IMR-90 (cell line): ENCODE data around the gene CREB5. TPM values are rescaled to one million over a fixed set of nuclear protein-coding genes. Genes with fewer than 3 reads are reported as not detected.

Source experiments
- ATAC-seq: fragments of 200-7000 bp; cut with Tn5 transposase; 2 replicates; pipeline ENCODE4 v1.9.1; 2020; ENCODE audit warnings: low read depth, mild to moderate bottlenecking, moderate library complexity
- BruUV-seq: library from RNA; stranded (reverse); fragments of 400-500 nt; replicated peaks from 2 replicates; lab custom pipeline; 2021; lab: Mats Ljungman, UMichigan
- CTCF ChIA-PET: fragments of 300-600 bp; formaldehyde crosslinking; extraction: SDS; loops from one replicate; lab custom pipeline; 2021; ENCODE audit warnings: antibody characterized with exemption; lab: Yijun Ruan, JAX
- POLR2A ChIA-PET: fragments of 300-600 bp; sonication (Branson Sonifier 250); formaldehyde crosslinking; loops from one replicate; lab custom pipeline; 2022; ENCODE audit warnings: antibody characterized with exemption; ENCODE audit not compliant: unreplicated experiment; lab: Charles Lee
- DNase-seq: peaks from one replicate; pipeline ENCODE4 v3.0.0; 2013
- H2AFZ ChIP-seq: replicated peaks from 2 replicates; pipeline ENCODE3; 2013; ENCODE audit warnings: low read length, mild to moderate bottlenecking; ENCODE audit not compliant: poor library complexity
- H2AK5ac ChIP-seq: 2 replicates; pipeline ENCODE4 v1.6.1; 2013; ENCODE audit warnings: low read depth, low read length, inconsistent platforms
- H2AK9ac ChIP-seq: replicated peaks from 2 replicates; pipeline ENCODE3; 2013; ENCODE audit warnings: mild to moderate bottlenecking, low read depth, low read length, moderate library complexity; ENCODE audit not compliant: poor library complexity
- H2BK120ac ChIP-seq: 2 replicates; pipeline ENCODE4 v1.6.1; 2013; ENCODE audit warnings: low read depth, low read length, inconsistent platforms
- H2BK15ac ChIP-seq: 3 replicates; pipeline ENCODE4 v1.6.1; 2013; ENCODE audit warnings: low read depth, low read length, inconsistent platforms
- H2BK20ac ChIP-seq: 2 replicates; pipeline ENCODE4 v1.6.1; 2013; ENCODE audit warnings: low read depth, mild to moderate bottlenecking, inconsistent platforms, low read length, moderate library complexity
- H2BK5ac ChIP-seq: 2 replicates; pipeline ENCODE4 v1.6.1; 2013; ENCODE audit warnings: mild to moderate bottlenecking, low read depth, low read length, inconsistent platforms; ENCODE audit not compliant: poor library complexity, severe bottlenecking
- H3K14ac ChIP-seq: replicated peaks from 2 replicates; pipeline ENCODE4 v1.6.1; 2013; ENCODE audit warnings: low read depth, low read length, inconsistent platforms
- H3K18ac ChIP-seq: 2 replicates; pipeline ENCODE4 v1.6.1; 2013; ENCODE audit warnings: low read depth, low read length, control low read depth
- H3K23ac ChIP-seq: 2 replicates; pipeline ENCODE4 v1.6.1; 2013; ENCODE audit warnings: low read depth, low read length, inconsistent platforms
- H3K27ac ChIP-seq: 2 replicates; pipeline ENCODE4 v1.5.1; 2013; ENCODE audit warnings: mild to moderate bottlenecking, control low read depth, low read length; ENCODE audit not compliant: insufficient read depth
- H3K27me3 ChIP-seq: 2 replicates; pipeline ENCODE4 v1.6.1; 2013; ENCODE audit warnings: low read length; ENCODE audit not compliant: control insufficient read depth, insufficient read depth
- H3K36me3 ChIP-seq: 2 replicates; pipeline ENCODE4 v1.6.1; 2013; ENCODE audit warnings: low read length, mixed read lengths; ENCODE audit not compliant: control insufficient read depth, insufficient read depth
- H3K4ac ChIP-seq: 2 replicates; pipeline ENCODE4 v1.6.1; 2013; ENCODE audit warnings: low read depth, low read length, inconsistent platforms
- H3K4me1 ChIP-seq: 2 replicates; pipeline ENCODE4 v1.6.1; 2013; ENCODE audit warnings: low read length, mixed read lengths; ENCODE audit not compliant: control insufficient read depth, insufficient read depth
- H3K4me2 ChIP-seq: 2 replicates; pipeline ENCODE4 v1.6.1; 2013; ENCODE audit warnings: low read depth, mild to moderate bottlenecking, control low read depth, low read length, moderate library complexity
- H3K4me3 ChIP-seq: 2 replicates; pipeline ENCODE4 v1.5.1; 2013; ENCODE audit warnings: low read depth, mild to moderate bottlenecking, control low read depth, low read length, moderate library complexity; ENCODE audit not compliant: insufficient read depth
- H3K56ac ChIP-seq: 2 replicates; pipeline ENCODE4 v1.6.1; 2013; ENCODE audit warnings: low read length, inconsistent platforms; ENCODE audit not compliant: insufficient read depth; ENCODE audit errors: extremely low read depth
- H3K79me1 ChIP-seq, 2 experiments: 2 replicates each; pipeline ENCODE4 v1.6.1; 2013; ENCODE audit warnings: low read length in 2 of 2, inconsistent platforms in 1 of 2, low read depth in 1 of 2
- H3K9ac ChIP-seq: 2 replicates; pipeline ENCODE4 v1.6.1; 2013; ENCODE audit warnings: low read depth, low read length, control low read depth
- H3K9me1 ChIP-seq: 2 replicates; pipeline ENCODE4 v1.6.1; 2013; ENCODE audit warnings: low read length, inconsistent platforms; ENCODE audit not compliant: insufficient read depth
- H3K9me3 ChIP-seq: 2 replicates; pipeline ENCODE4 v1.6.1; 2013; ENCODE audit warnings: low read length; ENCODE audit not compliant: control insufficient read depth, insufficient read depth
- H4K20me1 ChIP-seq: 2 replicates; pipeline ENCODE4 v1.6.1; 2013; ENCODE audit warnings: low read length, inconsistent platforms; ENCODE audit not compliant: insufficient read depth
- H4K5ac ChIP-seq: 2 replicates; pipeline ENCODE4 v1.6.1; 2013; ENCODE audit warnings: mild to moderate bottlenecking, low read depth, low read length, control low read depth
- H4K8ac ChIP-seq, 2 experiments: 2 replicates each; pipeline ENCODE4 v1.6.1; 2013; ENCODE audit warnings: low read depth in 2 of 2, low read length in 2 of 2, control low read depth in 1 of 2, inconsistent platforms in 1 of 2
- H4K91ac ChIP-seq: 2 replicates; pipeline ENCODE4 v1.6.1; 2013; ENCODE audit warnings: low read depth, low read length, inconsistent platforms; ENCODE audit not compliant: insufficient read depth
- MAFK ChIP-seq: IDR thresholded peaks from 2 replicates; pipeline ENCODE4 v1.6.1; 2012; ENCODE audit warnings: low read depth, low read length, improper control_type of control experiment
- RAD21 ChIP-seq: IDR thresholded peaks from 2 replicates; pipeline ENCODE4 v1.6.1; 2012; ENCODE audit warnings: low read length, improper control_type of control experiment
- WGBS, 2 experiments: methylation state at CpG; one replicate each; pipeline versions ENCODE4 v1.1.5 to v1.1.7; 2013; ENCODE audit warnings: missing lambda C conversion rate in 2 of 2; ENCODE audit not compliant: insufficient read length in 1 of 2; ENCODE audit errors: extremely low coverage in 2 of 2; 5-methylcytosine and 5-hydroxymethylcytosine counted together
- dilution Hi-C: fragments of 300-500 bp; cut with HindIII; formaldehyde crosslinking; loops from one replicate; pipeline ENCODE4 v1.14.3; 2018; ENCODE audit warnings: low sequenced_read_pairs; ENCODE audit not compliant: unreplicated experiment
- in situ Hi-C: fragments of 300-500 bp; cut with MboI; formaldehyde crosslinking; loops from 3 replicates; pipeline ENCODE4 v1.14.3; 2019; ENCODE audit warnings: low sequenced_read_pairs, inconsistent platforms, mixed read lengths
- intact Hi-C: fragments of 100-400 bp; cut with micrococcal nuclease; formaldehyde crosslinking; loops from 2 replicates; pipeline ENCODE4 v1.10.0; 2022
- polyA plus RNA-seq, 3 experiments: library from polyadenylated mRNA; depleted of rRNA; stranded (reverse); fragments of >200 nt; gene quantifications; 2 replicates each; pipeline ENCODE4 v1.2.3, GENCODE V29; 2012; ENCODE audit warnings: low replicate concordance in 1 of 3
- total RNA-seq: library from RNA; depleted of rRNA; stranded (reverse); fragments of >200 nt; gene quantifications from 2 replicates; pipeline ENCODE4 v1.2.3, GENCODE V29; 2012

Gene CREB5
- total and polyA plus RNA-seq, 2 of the 4 experiments (the other 2 are of a cell fraction), result 7.3 to 13.1 TPM

- Histone ChIP-seq H3K27ac (no peak overlapping the region), H2BK5ac (no peak overlapping the region), H3K56ac (no peak overlapping the region)
These were observed 206.1 kb downstream of the CREB5 start for GRCh38 chr7:28618383-28618782.

More at GRCh38 chr7:28618383-28618782, 206.1 kb downstream of the CREB5 start:
- Histone ChIP-seq H3K4me1 (peaks cover 2% of the 10 kb centered on the region; the same call in 1 of the 2 replicates), H3K9me3 (no peaks in the 10 kb centered on the region), H3K4me2 (no peak overlapping the region), H3K9me1 (no peaks in the 10 kb centered on the region; the same call in 1 of the 2 replicates), H4K8ac (no peak overlapping the region), H3K23ac (no peak overlapping the region), H3K36me3 (no peaks in the 10 kb centered on the region), H4K91ac (no peak overlapping the region), H2AFZ (no peak overlapping the region), H4K5ac (no peak overlapping the region), H2AK9ac (peak overlapping the region; percentile 81), H3K27me3 (no peaks in the 10 kb centered on the region), H3K14ac (no peak overlapping the region), H2BK15ac (no peak overlapping the region), H3K9ac (no peak overlapping the region), H2BK120ac (no peak overlapping the region), H2BK20ac (no peak overlapping the region), H3K18ac (no peak overlapping the region), H4K20me1 (no peaks in the 10 kb centered on the region), H3K4ac (no peak overlapping the region), H2AK5ac (no peak overlapping the region), H3K4me3 (no peak overlapping the region), H3K79me1 (no peaks in the 10 kb centered on the region)
- ChIA-PET POLR2A (no interaction called here), CTCF (no interaction called here)
- DNase-seq (peak; percentile 12), ATAC-seq (no peak)
- BruUV-seq, result no TSS peak
- dilution Hi-C loops, result no loop called here
- in situ Hi-C loops, result no loop called here
- WGBS, 2 experiments, result no CpG with 5 or more reads among the region's 3 CpGs
- TF ChIP-seq RAD21, result no peak
- no peak for TF ChIP-seq MAFK
- intact Hi-C loops, result no loop called here
